H1 (cell line): Measurements from ENCODE around the gene NCSTN. TPM values are rescaled to one million over a fixed set of nuclear protein-coding genes. Genes with fewer than 3 reads are reported as not detected.

Experiments
- CTCF ChIA-PET: fragments of 300-600 bp; sonication (Branson Sonifier 250); formaldehyde crosslinking; loops from one replicate; lab custom pipeline; 2021; ENCODE audit not compliant: partially characterized antibody; lab: Charles Lee
- POLR2A ChIA-PET: fragments of 300-600 bp; sonication (Branson Sonifier 250); formaldehyde crosslinking; loops from one replicate; lab custom pipeline; 2021; ENCODE audit warnings: inconsistent platforms; ENCODE audit not compliant: partially characterized antibody; lab: Charles Lee
- DNase-seq, 2 experiments: peaks; one replicate each; pipeline versions ENCODE4 v3.0.0 to v3.0.0-alpha.2; 2010 to 2022; ENCODE audit warnings: low spot score in 2 of 2, low read depth in 1 of 2, mixed read lengths in 1 of 2
- FAIRE-seq: peaks from 2 replicates; lab custom pipeline; 2011; peaks lifted over from hg19 to GRCh38; lab: Jason Lieb, UNC
- H2AFZ ChIP-seq: 2 replicates; pipeline ENCODE4 v1.8.1; 2012; ENCODE audit warnings: low read length, inconsistent platforms
- H2AK5ac ChIP-seq: 2 replicates; pipeline ENCODE4 v1.6.1; 2013; ENCODE audit warnings: low read depth, low read length
- H2BK120ac ChIP-seq: replicated peaks from 2 replicates; pipeline ENCODE3; 2013; ENCODE audit warnings: low read depth, low read length, inconsistent platforms
- H2BK12ac ChIP-seq: 2 replicates; pipeline ENCODE4 v1.6.1; 2013; ENCODE audit warnings: low read depth, low read length
- H2BK15ac ChIP-seq: 2 replicates; pipeline ENCODE4 v1.6.1; 2013; ENCODE audit warnings: low read length
- H2BK20ac ChIP-seq: 2 replicates; pipeline ENCODE4 v1.6.1; 2013; ENCODE audit warnings: low read length
- H2BK5ac ChIP-seq: 2 replicates; pipeline ENCODE4 v1.6.1; 2013; ENCODE audit warnings: low read depth, low read length
- H3K14ac ChIP-seq: 2 replicates; pipeline ENCODE4 v1.6.1; 2013; ENCODE audit warnings: inconsistent platforms; ENCODE audit not compliant: insufficient read length
- H3K18ac ChIP-seq: 2 replicates; pipeline ENCODE4 v1.6.1; 2013; ENCODE audit warnings: low read length; ENCODE audit errors: extremely low read depth
- H3K23ac ChIP-seq: 2 replicates; pipeline ENCODE4 v1.6.1; 2013; ENCODE audit warnings: inconsistent platforms; ENCODE audit not compliant: insufficient read length
- H3K23me2 ChIP-seq: 2 replicates; pipeline ENCODE4 v1.6.1; 2013; ENCODE audit warnings: low read depth, low read length
- H3K27ac ChIP-seq: 2 replicates; pipeline ENCODE4 v1.6.1; 2011; ENCODE audit warnings: low read depth, low read length, inconsistent platforms
- H3K27me3 ChIP-seq, 4 experiments: replicated peaks in 1 of 4; 1 replicate in 1 of 4; 2 replicates in 3 of 4; pipeline versions ENCODE4 v1.6.1 to v1.8.1; 2011 to 2013; ENCODE audit warnings: low read length in 3 of 4, mild to moderate bottlenecking in 3 of 4, inconsistent platforms in 2 of 4, mixed read lengths in 2 of 4, moderate library complexity in 1 of 4; ENCODE audit not compliant: control insufficient read depth in 3 of 4, insufficient read depth in 3 of 4; ENCODE audit errors: extremely low read depth in 1 of 4
- H3K36me3 ChIP-seq, 4 experiments: 2 replicates each; pipeline versions ENCODE4 v1.6.1 to v1.8.1; 2011 to 2013; ENCODE audit warnings: mild to moderate bottlenecking in 4 of 4, low read length in 3 of 4, moderate library complexity in 2 of 4, control low read depth in 1 of 4, inconsistent platforms in 1 of 4; ENCODE audit not compliant: insufficient read depth in 4 of 4, control insufficient read depth in 2 of 4
- H3K4ac ChIP-seq: replicated peaks from 2 replicates; pipeline ENCODE3; 2013; ENCODE audit warnings: low read length, low read depth, mixed read lengths, inconsistent platforms; ENCODE audit not compliant: insufficient read length
- H3K4me1 ChIP-seq, 4 experiments: replicated peaks in 1 of 4; 1 replicate in 1 of 4; 2 replicates in 3 of 4; pipeline versions ENCODE4 v1.6.1 to v1.8.1; 2011 to 2013; ENCODE audit warnings: low read length in 3 of 4, inconsistent platforms in 2 of 4, mixed read lengths in 1 of 4; ENCODE audit not compliant: insufficient read depth in 4 of 4, control insufficient read depth in 3 of 4
- H3K4me2 ChIP-seq, 2 experiments: 2 replicates each; pipeline versions ENCODE4 v1.6.1 to v1.8.1; 2011 to 2013; ENCODE audit warnings: low read depth in 2 of 2, low read length in 2 of 2, control low read depth in 1 of 2, inconsistent platforms in 1 of 2, mild to moderate bottlenecking in 1 of 2; ENCODE audit not compliant: insufficient read depth in 1 of 2
- H3K4me3 ChIP-seq, 4 experiments: fragments of 200-600, 300-600 bp in 1 of 4; sonication (generic), shearing (Covaris generic), sonication (Bioruptor Twin) in 1 of 4; 2 replicates each; pipeline versions ENCODE4 v1.5.1 to v1.8.1; 2011 to 2016; ENCODE audit warnings: low read length in 4 of 4, low read depth in 3 of 4, control low read depth in 2 of 4, inconsistent platforms in 2 of 4, mild to moderate bottlenecking in 2 of 4, mixed read lengths in 1 of 4, moderate library complexity in 1 of 4; ENCODE audit not compliant: insufficient read depth in 2 of 4; ENCODE audit errors: extremely low read depth in 1 of 4
- H3K56ac ChIP-seq: replicated peaks from 2 replicates; pipeline ENCODE3; 2013; ENCODE audit warnings: low read depth, mild to moderate bottlenecking, mixed read lengths, low read length, inconsistent platforms; ENCODE audit not compliant: insufficient read length
- H3K79me1 ChIP-seq: 2 replicates; pipeline ENCODE4 v1.6.1; 2013; ENCODE audit warnings: low read depth, low read length, control low read depth
- H3K79me2 ChIP-seq, 2 experiments: 2 replicates each; pipeline versions ENCODE4 v1.6.1 to v1.8.1; 2012 to 2013; ENCODE audit warnings: low read length in 2 of 2, mild to moderate bottlenecking in 2 of 2, inconsistent platforms in 1 of 2; ENCODE audit not compliant: insufficient read depth in 2 of 2, control insufficient read depth in 1 of 2
- H3K9ac ChIP-seq, 4 experiments: replicated peaks in 1 of 4; 1 replicate in 1 of 4; 2 replicates in 3 of 4; pipeline versions ENCODE4 v1.6.1 to v1.8.1; 2011 to 2013; ENCODE audit warnings: low read depth in 3 of 4, low read length in 3 of 4, control low read depth in 2 of 4, mild to moderate bottlenecking in 2 of 4, moderate library complexity in 2 of 4, inconsistent platforms in 1 of 4; ENCODE audit errors: extremely low read depth in 1 of 4
- H3K9me3 ChIP-seq, 2 experiments: 2 replicates each; pipeline versions ENCODE4 v1.6.1 to v1.8.1; 2012 to 2013; ENCODE audit warnings: mild to moderate bottlenecking in 2 of 2, moderate library complexity in 2 of 2, control low read depth in 1 of 2, inconsistent platforms in 1 of 2, low read depth in 1 of 2, low read length in 1 of 2, mixed read lengths in 1 of 2; ENCODE audit not compliant: insufficient read depth in 2 of 2
- H4K20me1 ChIP-seq, 2 experiments: replicated peaks in 1 of 2; 2 replicates each; pipeline versions ENCODE3 to v1.8.1; 2011 to 2013; ENCODE audit warnings: inconsistent platforms in 2 of 2, low read length in 2 of 2, mild to moderate bottlenecking in 1 of 2; ENCODE audit not compliant: insufficient read depth in 2 of 2, control insufficient read depth in 1 of 2
- H4K5ac ChIP-seq: 2 replicates; pipeline ENCODE4 v1.6.1; 2013; ENCODE audit warnings: low read length, low read depth, mixed read lengths, inconsistent platforms; ENCODE audit not compliant: insufficient read length
- H4K8ac ChIP-seq: 2 replicates; pipeline ENCODE4 v1.8.0; 2013; ENCODE audit warnings: mild to moderate bottlenecking, moderate library complexity, low read length, inconsistent platforms; ENCODE audit not compliant: insufficient read depth; ENCODE audit errors: extremely low read depth
- H4K91ac ChIP-seq: replicated peaks from 2 replicates; pipeline ENCODE3; 2013; ENCODE audit warnings: low read length, mixed read lengths, inconsistent platforms; ENCODE audit not compliant: insufficient read length
- CEBPB ChIP-seq: IDR thresholded peaks from 2 replicates; pipeline ENCODE4 v1.6.1; 2012; ENCODE audit warnings: low read depth, low read length
- RBBP5 ChIP-seq: IDR thresholded peaks from 2 replicates; pipeline ENCODE4 v1.7.1; 2012; ENCODE audit warnings: low read depth, mild to moderate bottlenecking, inconsistent platforms, low read length, moderate library complexity, borderline replicate concordance
- TAF1 ChIP-seq: IDR thresholded peaks from 2 replicates; pipeline ENCODE4 v1.6.1; 2011; ENCODE audit warnings: mild to moderate bottlenecking, low read depth, low read length
- WGBS, 2 experiments: shearing (Covaris generic) in 1 of 2; methylation state at CpG; one replicate each; pipeline versions ENCODE4 v1.1.6 to v1.1.7; 2013 to 2015; ENCODE audit warnings: low lambda C conversion rate in 2 of 2, mixed read lengths in 2 of 2, inconsistent platforms in 1 of 2, low coverage in 1 of 2, missing lambda C conversion rate in 1 of 2; ENCODE audit not compliant: insufficient replicate concordance in 2 of 2, insufficient coverage in 1 of 2, insufficient read length in 1 of 2; ENCODE audit errors: extremely low coverage in 1 of 2, missing lambda C conversion rate in 1 of 2; 5-methylcytosine and 5-hydroxymethylcytosine counted together
- polyA plus RNA-seq, 7 experiments: library from polyadenylated mRNA; depleted of rRNA in 3 of 7; stranded (reverse) in 5 of 7; unstranded in 2 of 7; fragments of >200 nt in 5 of 7; fragments of 200-250 nt in 2 of 7; gene quantifications; 1 replicate in 5 of 7; 2 replicates in 1 of 7; 4 replicates in 1 of 7; pipeline versions ENCODE4 v1.2.1 to v1.2.3, GENCODE V29; 2011 to 2013; ENCODE audit warnings: missing spikeins in 2 of 7, mixed read lengths in 2 of 7
- total RNA-seq: library from RNA; stranded (reverse); fragmentation: NEBNext Ultra II Directional; extraction: Animal tissue kit (Norgen Biotek cat#: 25700); gene quantifications from 2 replicates; pipeline ENCODE4 v1.2.1, GENCODE V29; 2021

NCSTN gene
- total and polyA plus RNA-seq, 2 of the 8 experiments (the other 6 are each of a cell fraction or from before 2014, with no cell fraction given), result 64.7 to 125 TPM

- WGBS, 2 experiments, result 73% methylated on average over 7 of the region's 9 CpGs; no CpG with 5 or more reads in 1 of the 2 experiments
- H3K9ac ChIP-seq, result 0 out of 7 replicates have a peak overlapping the region, but pooled peaks of 1 of the 4 experiments have one; percentile 13
Observed at GRCh38 chr1:160362168-160362957, 19.2 kb downstream of the NCSTN start.

More at GRCh38 chr1:160362168-160362957, 19.2 kb downstream of the NCSTN start:
- no peak overlapping the region for H3K4me2 ChIP-seq
- no peak overlapping the region for H3K4me3 ChIP-seq
- H2AFZ ChIP-seq, result no peak overlapping the region
- peak overlapping the region; percentile 83 for H3K4ac ChIP-seq
- H3K56ac ChIP-seq, result peak overlapping the region; percentile 42
- H4K8ac ChIP-seq, result no peak overlapping the region; the same call in 1 of the 2 replicates
- peak overlapping the region; percentile 18 for H2BK120ac ChIP-seq
- H3K14ac ChIP-seq, result no peak overlapping the region
- peaks cover 2 to 13% (median 9%) of the 10 kb centered on the region in 4 experiments for H3K36me3 ChIP-seq
- H3K79me1 ChIP-seq, result no peaks in the 10 kb centered on the region
- no peak overlapping the region for H2AK5ac ChIP-seq
- peaks cover 3 to 8% (median 4%) of the 10 kb centered on the region in 4 experiments; a peak in 6 of 7 replicates for H3K4me1 ChIP-seq
- H3K9me3 ChIP-seq, result no peaks in the 10 kb centered on the region
- no peaks in the 10 kb centered on the region for H4K20me1 ChIP-seq
- peak overlapping the region; percentile 59 for H4K5ac ChIP-seq
- H3K18ac ChIP-seq, result peak overlapping the region; percentile 33
- FAIRE-seq, result no peak
- CTCF ChIA-PET, result interaction anchor here (0.8 to 26.0 kb wide), 10 partner anchors 9 to 108 kb away, joined by 3 to 683 read pairs (median 5); no protein-coding TSS in a partner anchor
- TF ChIP-seq TAF1 (0 out of 2 replicates have a peak, but pooled peaks have one; percentile 4), CEBPB (peak; percentile 83), RBBP5 (no peak)
- peak overlapping the region; percentile 80; the same call in 1 of the 2 replicates for H2BK20ac ChIP-seq
- H3K23ac ChIP-seq, result no peak overlapping the region
- DNase-seq, result no peak
- peak overlapping the region; percentile 97 for H2BK12ac ChIP-seq
- H3K27me3 ChIP-seq, result no peaks in the 10 kb centered on the region
- H4K91ac ChIP-seq, result peak overlapping the region; percentile 67
- H2BK5ac ChIP-seq, result peak overlapping the region; percentile 95
- H3K27ac ChIP-seq, result peak overlapping the region; percentile 8; the same call in 1 of the 2 replicates
- POLR2A ChIA-PET, result interaction anchor here (0.6 to 17.2 kb wide), 15 partner anchors 10 to 319 kb away, joined by 3 to 244 read pairs (median 5); partner anchors contain the start of genes DCAF8, NCSTN, PEX19 and VANGL2
- H3K79me2 ChIP-seq, result no peaks in the 10 kb centered on the region
- H2BK15ac ChIP-seq, result no peak overlapping the region; the same call in 1 of the 2 replicates
- 0 out of 2 replicates have a peak, but pooled peaks cover 1% of the 10 kb centered on the region for H3K23me2 ChIP-seq
